B cell (primary cell): Measurements from ENCODE around the gene PGM5. TPM values are rescaled to one million over a fixed set of nuclear protein-coding genes. Genes with fewer than 3 reads are reported as not detected.

Experiments used
- ATAC-seq: fragments of 200-7000 bp; cut with Tn5 transposase; one replicate; pipeline ENCODE4 v1.10.0; 2021; ENCODE audit warnings: low read depth, mild to moderate bottlenecking, moderate number of reproducible peaks, moderate library complexity
- CTCF ChIA-PET: fragments of 350-600 bp; sonication (Branson Sonifier 250); formaldehyde crosslinking; loops from one replicate; lab custom pipeline; 2021; ENCODE audit warnings: antibody characterized with exemption, inconsistent platforms; lab: Charles Lee
- POLR2A ChIA-PET: fragments of 350-600 bp; sonication (Branson Sonifier 250); formaldehyde crosslinking; loops from one replicate; lab custom pipeline; 2021; ENCODE audit warnings: antibody characterized with exemption; lab: Charles Lee
- DNase-seq: peaks from one replicate; pipeline ENCODE4 v3.0.0; 2013
- H2AFZ ChIP-seq: 2 replicates; pipeline ENCODE4 v1.6.1; 2012; ENCODE audit warnings: mild to moderate bottlenecking, low read depth, low read length; ENCODE audit not compliant: insufficient read depth, poor library complexity, severe bottlenecking
- H3K27ac ChIP-seq, 2 donors: 1 replicate in 1 of 2; 2 replicates in 1 of 2; pipeline ENCODE4 v1.5.1; 2012 to 2013; ENCODE audit warnings: low read length in 2 of 2, mild to moderate bottlenecking in 2 of 2, moderate library complexity in 1 of 2
- H3K27me3 ChIP-seq, 4 experiments: fragments of 200-600 bp in 1 of 4; sonication (generic) in 1 of 4; replicated peaks in 1 of 4; 1 replicate in 2 of 4; 2 replicates in 2 of 4; pipeline versions ENCODE4 v1.6.1 to v1.7.0; 2013 to 2016; ENCODE audit warnings: low read length in 3 of 4, mild to moderate bottlenecking in 2 of 4, mixed read lengths in 1 of 4, moderate library complexity in 1 of 4; ENCODE audit not compliant: insufficient read depth in 4 of 4, control insufficient read depth in 3 of 4; ENCODE audit errors: control extremely low read depth in 1 of 4
- H3K36me3 ChIP-seq, 2 experiments: replicated peaks in 1 of 2; 1 replicate in 1 of 2; 2 replicates in 1 of 2; pipeline versions ENCODE4 v1.6.1 to v1.7.1; 2013; ENCODE audit warnings: low read length in 1 of 2; ENCODE audit not compliant: insufficient read depth in 2 of 2, control insufficient read depth in 1 of 2; ENCODE audit errors: control extremely low read depth in 1 of 2, extremely low read depth in 1 of 2
- H3K4me1 ChIP-seq, 2 donors: fragments of 200-600 bp in 1 of 2; sonication (generic) in 1 of 2; 1 replicate in 1 of 2; 2 replicates in 1 of 2; pipeline versions ENCODE4 v1.5.1 to v1.6.1; 2013 to 2017; ENCODE audit warnings: low read length in 2 of 2; ENCODE audit not compliant: control insufficient read depth in 2 of 2, insufficient read depth in 2 of 2
- H3K4me2 ChIP-seq: replicated peaks from 2 replicates; pipeline ENCODE3; 2012; ENCODE audit warnings: mild to moderate bottlenecking, low read depth, low read length; ENCODE audit not compliant: poor library complexity, severe bottlenecking
- H3K4me3 ChIP-seq, 5 experiments: fragments of 200-600 bp in 1 of 5; sonication (generic) in 1 of 5; 1 replicate in 3 of 5; 2 replicates in 2 of 5; pipeline versions ENCODE4 v1.5.1 to v1.7.0; 2011 to 2016; ENCODE audit warnings: low read length in 4 of 5, mild to moderate bottlenecking in 4 of 5, low read depth in 2 of 5, control low read depth in 1 of 5, moderate library complexity in 1 of 5; ENCODE audit not compliant: insufficient read depth in 1 of 5; ENCODE audit errors: control extremely low read depth in 1 of 5, extremely low read depth in 1 of 5
- H3K79me2 ChIP-seq: fragments of 200-600 bp; sonication (generic); one replicate; pipeline ENCODE4 v1.6.0; 2016; ENCODE audit warnings: low read length; ENCODE audit not compliant: control insufficient read depth, insufficient read depth
- H3K9ac ChIP-seq: fragments of 200-600 bp; sonication (generic); 2 replicates; pipeline ENCODE4 v1.6.1; 2017; ENCODE audit warnings: mild to moderate bottlenecking, low read length, moderate library complexity
- H3K9me3 ChIP-seq, 3 donors: one replicate each; pipeline versions ENCODE4 v1.6.1 to v1.7.1; 2013; ENCODE audit warnings: low read length in 2 of 3; ENCODE audit not compliant: control insufficient read depth in 2 of 3, insufficient read depth in 1 of 3; ENCODE audit errors: control extremely low read depth in 1 of 3
- H4K20me1 ChIP-seq: 2 replicates; pipeline ENCODE4 v1.6.0; 2012; ENCODE audit warnings: mild to moderate bottlenecking, low read length; ENCODE audit not compliant: insufficient read depth, control insufficient read depth, poor library complexity, severe bottlenecking
- H3K27ac Mint-ChIP-seq: one replicate; pipeline ENCODE4 v1.8.0; 2021; ENCODE audit warnings: mixed read lengths
- H3K27me3 Mint-ChIP-seq: one replicate; pipeline ENCODE4 v1.8.0; 2021; ENCODE audit warnings: mixed read lengths
- H3K4me1 Mint-ChIP-seq: one replicate; pipeline ENCODE4 v1.8.0; 2021; ENCODE audit warnings: mixed read lengths
- H3K4me3 Mint-ChIP-seq: one replicate; pipeline ENCODE4 v1.8.0; 2021; ENCODE audit warnings: mixed read lengths
- H3K9me3 Mint-ChIP-seq: one replicate; pipeline ENCODE4 v1.8.0; 2022; ENCODE audit warnings: mixed read lengths; ENCODE audit not compliant: insufficient read depth
- CTCF ChIP-seq: fragments of 200-600 bp; IDR thresholded peaks from one replicate; pipeline ENCODE4 v1.8.0; 2022; ENCODE audit warnings: antibody characterized with exemption, mild to moderate bottlenecking
- EZH2 ChIP-seq: IDR thresholded peaks from 2 replicates; pipeline ENCODE4 v1.6.1; 2012; ENCODE audit warnings: borderline replicate concordance, low read depth, mild to moderate bottlenecking, moderate library complexity, low read length; ENCODE audit not compliant: insufficient read depth, poor library complexity, severe bottlenecking
- WGBS: methylation state at CpG from one replicate; pipeline ENCODE4 v1.1.5; 2013; ENCODE audit warnings: missing lambda C conversion rate; ENCODE audit not compliant: insufficient coverage; 5-methylcytosine and 5-hydroxymethylcytosine counted together
- intact Hi-C: fragments of 100-400 bp; cut with micrococcal nuclease; formaldehyde crosslinking; loops from one replicate; pipeline ENCODE4 v1.10.0; 2022
- polyA plus RNA-seq: library from polyadenylated mRNA; depleted of rRNA; stranded (reverse); fragments of >200 nt; gene quantifications from 2 replicates; pipeline ENCODE4 v1.2.3, GENCODE V29; 2012
- total RNA-seq, 2 donors: library from RNA; stranded (reverse); fragments of 120-200 nt in 1 of 2; gene quantifications; 1 replicate in 1 of 2; 2 replicates in 1 of 2; pipeline versions ENCODE4 v1.2.3 to v1.2.4, GENCODE V29; 2013 to 2022

Gene PGM5
- total and polyA plus RNA-seq, 2 donors (not counting 1 experiment from before 2014, with no cell fraction given) = not detected

DNA sequence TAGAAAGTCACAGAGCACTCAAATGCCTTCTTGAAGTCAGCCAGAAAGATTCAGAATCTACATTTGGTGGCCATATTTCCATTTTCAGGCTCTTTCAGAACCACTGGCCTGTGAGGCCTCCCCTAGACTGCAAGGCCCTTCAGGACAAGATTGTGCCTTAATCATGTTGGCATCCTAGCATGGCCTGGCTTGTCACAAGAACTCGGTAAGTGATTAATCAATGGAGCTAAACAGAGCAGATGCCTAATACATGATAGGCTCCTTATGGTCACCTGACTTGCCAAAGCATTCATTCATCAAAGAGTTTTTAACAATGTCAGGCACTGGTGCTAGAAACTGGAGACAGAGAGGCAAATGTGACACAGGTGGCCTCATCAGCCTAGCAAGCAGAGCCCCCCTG lies 70.3 kb downstream of the PGM5 start:
- no peaks in the 10 kb centered on the region for H3K9me3 Mint-ChIP-seq
- no peaks in the 10 kb centered on the region for H3K9me3 ChIP-seq
- no peaks in the 10 kb centered on the region for H3K27me3 ChIP-seq
- no peak overlapping the region for H3K4me3 Mint-ChIP-seq
- H2AFZ ChIP-seq = no peak overlapping the region
- TF ChIP-seq CTCF (no peak), EZH2 (no peak)
- H3K4me1 Mint-ChIP-seq = no peaks in the 10 kb centered on the region
- no peak overlapping the region for H3K4me2 ChIP-seq
- no peak for DNase-seq
- ChIA-PET CTCF (no interaction called here), POLR2A (no interaction called here)
- WGBS = 100% methylated on average over 1 of the region's 1 CpG
- no peaks in the 10 kb centered on the region for H3K36me3 ChIP-seq
- no peak for ATAC-seq
- no peak overlapping the region for H3K27ac ChIP-seq
- no peak overlapping the region for H3K27ac Mint-ChIP-seq
- intact Hi-C loops = no loop called here
- no peaks in the 10 kb centered on the region for H3K4me1 ChIP-seq
- no peaks in the 10 kb centered on the region for H3K79me2 ChIP-seq
- no peaks in the 10 kb centered on the region for H4K20me1 ChIP-seq
- H3K9ac ChIP-seq = no peak overlapping the region
- no peak overlapping the region for H3K4me3 ChIP-seq
- H3K27me3 Mint-ChIP-seq = peaks cover 22% of the 10 kb centered on the region

GRCh38 chr9:68427216-68427977 lies 71.0 kb downstream of the PGM5 start:
- ATAC-seq (no peak), DNase-seq (no peak)
- H4K20me1 ChIP-seq = no peaks in the 10 kb centered on the region
- ChIA-PET POLR2A (no interaction called here), CTCF (no interaction called here)
- H3K4me3 ChIP-seq = no peak overlapping the region
- H3K9me3 Mint-ChIP-seq = no peaks in the 10 kb centered on the region
- peaks cover 22% of the 10 kb centered on the region for H3K27me3 Mint-ChIP-seq
- intact Hi-C loops = no loop called here
- H3K36me3 ChIP-seq = no peaks in the 10 kb centered on the region
- no peaks in the 10 kb centered on the region for H3K79me2 ChIP-seq
- H3K4me1 Mint-ChIP-seq = no peaks in the 10 kb centered on the region
- H3K4me3 Mint-ChIP-seq = no peak overlapping the region
- H3K27me3 ChIP-seq = no peaks in the 10 kb centered on the region
- no peak overlapping the region for H3K27ac ChIP-seq
- no peak overlapping the region for H2AFZ ChIP-seq
- no peak for TF ChIP-seq CTCF
- TF ChIP-seq EZH2 = no peak
- H3K4me2 ChIP-seq = no peak overlapping the region
- H3K27ac Mint-ChIP-seq = no peak overlapping the region
- no peaks in the 10 kb centered on the region for H3K4me1 ChIP-seq
- no peak overlapping the region for H3K9ac ChIP-seq
- H3K9me3 ChIP-seq = no peaks in the 10 kb centered on the region
